GM18502 (cell line): ENCODE results near the gene PTGDS.

ENCODE experiments used
- ATAC-seq: cut with Tn5 transposase; IDR thresholded peaks from one replicate; pipeline ENCODE4 v1.9.1; 2021; ENCODE audit warnings: mild to moderate bottlenecking; ENCODE audit not compliant: unreplicated experiment, poor library complexity

Gene PTGDS

DNA sequence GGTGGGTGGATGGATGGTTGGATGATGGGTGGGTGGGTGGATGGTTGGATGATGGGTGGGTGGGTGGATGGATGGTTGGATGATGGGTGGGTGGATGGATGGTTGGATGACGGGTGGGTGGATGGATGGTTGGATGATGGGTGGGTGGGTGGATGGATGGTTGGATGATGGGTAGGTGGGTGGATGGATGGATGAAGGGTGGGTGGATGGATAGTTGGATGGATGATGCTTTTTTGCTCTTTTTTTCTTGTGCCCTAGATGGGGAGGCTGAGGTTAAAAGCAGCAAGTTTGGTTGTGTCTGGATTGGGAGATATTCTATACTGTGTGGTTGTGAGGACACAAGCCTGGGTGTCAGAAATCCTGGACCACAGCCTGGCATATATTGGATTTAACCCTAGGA is 19.8 kb upstream of the PTGDS start:
- no peak for ATAC-seq

DNA sequence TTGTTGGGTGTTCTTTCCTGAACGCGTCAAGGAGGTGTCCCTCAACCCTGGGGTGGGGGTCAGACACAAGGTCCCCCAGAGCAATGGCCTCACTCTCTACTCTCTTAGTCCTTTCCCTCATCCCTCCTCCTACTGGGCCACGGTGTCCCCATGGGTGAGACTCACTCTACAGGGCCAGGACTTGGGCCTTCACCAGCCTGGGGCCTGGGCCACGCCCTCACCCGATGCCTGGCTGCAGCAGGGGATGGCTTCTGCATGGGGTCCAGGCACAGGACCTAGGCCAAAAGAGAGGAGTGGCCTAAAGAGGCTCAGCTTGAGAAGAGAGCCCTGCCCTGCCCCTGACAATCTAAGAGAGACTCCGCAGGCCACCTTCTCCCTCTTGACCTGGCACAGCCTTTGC is 19.4 kb upstream of the PTGDS start:
- no peak for ATAC-seq

DNA sequence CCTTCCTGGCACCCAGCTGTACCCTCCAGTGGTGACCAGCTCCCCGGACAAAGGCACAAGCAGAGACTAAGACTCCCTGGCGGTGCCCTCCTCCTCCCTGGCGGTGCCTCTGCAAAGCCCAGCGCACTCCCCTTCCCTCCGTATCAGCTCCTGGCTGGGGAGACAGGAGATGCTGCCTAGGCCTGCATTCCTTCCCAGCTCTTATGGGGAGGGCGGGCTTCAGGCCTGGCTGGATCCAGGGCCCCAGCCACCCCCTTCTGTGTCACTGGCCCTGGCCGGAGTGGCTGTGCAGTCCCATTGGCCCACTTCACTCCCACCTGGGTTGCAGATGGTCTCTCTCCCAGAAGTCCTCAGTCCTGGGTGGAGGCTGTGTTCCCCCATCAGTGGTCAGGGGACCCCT is 18.8 kb upstream of the PTGDS start:
- ATAC-seq = no peak

DNA sequence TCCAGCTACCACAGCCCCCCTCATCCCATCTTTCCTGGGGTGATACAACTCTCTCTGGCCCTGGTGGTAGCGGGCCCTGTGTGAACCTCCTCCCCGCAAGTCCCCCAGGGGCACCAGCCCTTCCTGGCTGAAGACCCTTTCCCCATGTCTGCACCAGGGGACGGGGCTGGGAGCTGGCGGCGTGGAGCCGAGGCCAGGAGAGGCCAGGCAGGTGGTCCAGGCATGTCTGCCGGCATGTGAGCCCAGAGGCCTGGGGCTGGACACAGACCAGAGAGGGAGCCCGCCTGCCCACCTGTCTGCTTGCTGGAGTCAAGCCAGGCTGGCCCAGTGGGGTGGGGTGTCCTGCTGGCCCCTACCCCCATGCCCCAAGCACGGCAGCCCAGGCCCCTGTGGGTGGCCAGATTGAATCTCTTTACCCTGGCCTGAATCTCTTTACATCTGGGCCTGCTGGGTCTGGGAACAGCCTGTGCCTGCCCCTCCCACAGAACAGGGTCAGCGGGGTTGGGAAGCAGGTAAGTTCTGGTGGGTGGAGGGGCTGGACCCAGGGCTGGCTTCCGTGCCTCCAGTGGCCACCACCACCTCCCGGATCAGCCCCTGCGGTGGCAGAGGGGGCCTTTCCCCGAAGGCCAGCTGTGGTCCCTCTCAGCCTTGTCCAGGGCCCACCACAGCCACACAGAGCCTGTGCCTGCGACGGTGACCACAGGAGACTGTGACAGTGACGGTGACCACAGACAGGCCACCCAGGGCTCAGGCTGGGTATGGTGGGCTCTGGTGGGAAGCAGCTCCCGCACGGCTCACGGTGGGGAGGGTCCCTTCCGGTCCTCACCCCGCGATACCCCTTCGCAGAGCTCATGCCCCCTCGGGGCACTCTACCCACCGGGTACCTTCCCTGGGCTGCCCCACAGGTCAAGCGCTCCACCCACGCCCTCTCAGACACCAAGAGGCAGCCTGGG is 18.1 kb upstream of the PTGDS start:
- no peak for ATAC-seq

DNA sequence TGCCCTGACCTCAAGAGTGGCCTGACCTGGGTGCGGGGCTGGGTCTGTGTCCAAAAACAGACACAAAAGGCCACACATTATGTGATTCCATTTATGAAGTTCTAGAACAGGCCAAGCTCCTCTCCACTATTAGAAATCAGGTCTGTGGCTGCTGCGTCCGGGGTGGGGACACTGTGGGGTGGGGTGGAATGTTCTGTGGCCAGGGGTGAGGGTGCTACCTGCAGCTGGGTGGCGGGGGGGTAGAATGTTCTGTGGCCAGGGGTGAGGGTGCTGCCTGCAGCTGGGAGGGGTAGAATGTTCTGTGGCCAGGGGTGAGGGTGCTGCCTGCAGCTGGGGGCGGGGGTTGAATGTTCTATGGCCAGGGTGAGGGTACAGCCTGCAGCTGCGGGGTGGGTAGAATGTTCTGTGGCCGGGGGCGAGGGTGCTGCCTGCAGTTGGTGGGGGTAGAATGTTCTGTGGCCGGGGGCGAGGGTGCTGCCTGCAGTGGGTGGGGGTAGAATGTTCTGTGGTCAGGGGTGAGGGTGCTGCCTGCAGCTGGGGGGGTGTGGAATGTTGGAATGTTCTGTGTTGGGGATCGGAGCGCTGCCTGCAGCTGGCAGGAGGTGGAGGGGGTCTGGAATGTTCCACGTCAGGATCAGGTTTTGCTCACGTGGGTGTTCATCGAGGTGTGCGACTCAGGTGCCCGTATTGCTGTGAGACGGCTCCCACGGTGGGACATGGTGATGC is 16.9 kb upstream of the PTGDS start:
- no peak for ATAC-seq

DNA sequence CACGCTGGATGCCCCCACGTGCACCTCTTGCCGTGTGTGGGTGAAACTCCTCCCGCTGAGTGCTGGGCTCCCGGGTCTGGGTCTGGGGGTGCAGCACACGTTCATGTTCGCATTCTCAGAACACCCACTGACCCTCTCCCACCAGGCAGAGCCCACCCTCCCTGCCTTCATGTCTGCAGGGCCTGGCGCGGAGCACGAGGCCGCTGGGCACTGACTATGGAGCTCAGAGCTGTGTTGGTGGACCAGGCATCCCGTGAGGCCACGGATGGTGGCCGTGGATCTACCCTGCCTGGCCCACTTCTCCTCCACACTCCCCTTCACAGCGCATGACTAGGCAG is 16.4 kb upstream of the PTGDS start:
- no peak for ATAC-seq

DNA sequence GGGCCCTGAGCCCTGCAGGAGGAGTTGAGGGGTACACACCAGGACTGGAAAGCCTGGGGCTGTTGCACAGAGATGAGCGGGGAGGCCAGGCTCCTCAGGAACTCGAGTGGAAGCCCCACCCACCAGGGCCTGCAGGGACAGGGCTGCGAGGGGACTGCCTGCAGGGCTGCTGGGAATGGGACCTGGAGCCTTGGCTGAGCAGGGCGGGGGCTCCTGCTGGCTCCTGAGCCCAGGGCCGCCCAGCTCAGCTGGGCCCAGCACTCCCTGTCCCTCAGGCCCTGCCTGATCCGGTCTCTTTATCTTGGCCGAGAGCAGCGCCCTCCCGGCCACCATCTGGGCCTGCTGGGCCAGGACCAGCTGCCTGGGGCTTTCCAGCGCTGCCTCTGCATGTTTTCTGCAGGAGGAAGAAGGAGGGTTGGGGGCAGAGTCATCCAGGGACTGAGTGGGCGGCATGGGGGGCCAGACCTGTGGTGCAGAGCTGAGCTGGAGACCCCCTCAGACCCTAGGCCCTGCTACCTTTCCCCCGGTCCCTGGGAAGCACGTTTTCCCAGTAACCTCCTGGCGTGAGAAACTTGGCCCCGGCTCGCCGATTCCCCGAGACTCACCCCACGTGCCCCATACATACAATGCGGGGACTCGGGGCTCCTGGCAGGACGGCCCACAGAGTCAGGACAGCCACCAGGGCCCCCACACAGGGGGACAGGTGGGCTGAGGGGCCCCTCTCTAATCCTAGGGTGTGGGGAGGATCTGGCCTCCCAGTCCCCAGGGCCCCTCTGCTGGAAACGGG is 15.8 kb upstream of the PTGDS start:
- no peak for ATAC-seq

DNA sequence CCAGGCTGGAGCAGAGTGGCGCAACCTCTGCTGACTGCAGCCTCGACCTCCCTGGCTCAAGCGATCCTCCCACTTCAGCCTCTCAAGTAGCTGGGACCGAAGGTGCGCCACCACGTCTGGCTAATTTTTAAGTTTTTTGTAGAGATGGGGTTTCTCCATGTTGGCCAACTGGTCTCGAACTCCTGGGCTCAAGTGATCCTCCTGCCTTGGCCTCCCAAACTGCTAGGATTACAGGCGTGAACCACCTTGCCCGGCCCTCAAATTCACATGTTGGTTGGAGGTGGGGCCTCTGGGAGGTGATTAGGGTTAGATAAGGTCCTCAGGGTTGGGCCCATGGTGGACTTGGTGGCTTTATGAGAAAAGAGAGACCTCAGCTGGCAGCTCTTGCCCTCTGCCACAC is 15.1 kb upstream of the PTGDS start:
- no peak for ATAC-seq

DNA sequence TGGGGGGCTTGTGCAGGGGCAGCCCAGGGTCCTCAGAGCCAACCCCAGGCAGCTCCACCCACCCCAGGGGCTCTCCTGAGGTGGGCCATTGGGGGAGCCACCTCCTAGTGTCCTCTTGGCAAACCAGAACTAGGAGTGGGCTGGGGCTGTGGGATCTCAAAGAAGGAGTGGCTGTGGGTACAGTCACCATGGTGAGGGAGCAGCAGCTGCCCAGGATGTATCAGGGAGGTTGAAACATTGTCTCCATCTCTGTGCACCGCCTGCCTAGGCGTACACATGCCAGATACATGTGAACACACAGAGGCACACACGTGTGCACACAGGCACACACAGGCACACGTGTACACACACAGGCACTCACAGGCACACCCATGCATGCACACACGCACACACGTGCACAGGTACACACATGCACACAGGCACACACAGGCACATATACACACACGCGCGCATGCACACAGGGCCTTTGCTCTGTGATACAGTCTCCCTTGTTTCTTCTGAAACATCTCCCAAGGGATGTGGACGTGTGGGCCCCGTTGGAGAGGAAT is 14.5 kb upstream of the PTGDS start:
- no peak for ATAC-seq

DNA sequence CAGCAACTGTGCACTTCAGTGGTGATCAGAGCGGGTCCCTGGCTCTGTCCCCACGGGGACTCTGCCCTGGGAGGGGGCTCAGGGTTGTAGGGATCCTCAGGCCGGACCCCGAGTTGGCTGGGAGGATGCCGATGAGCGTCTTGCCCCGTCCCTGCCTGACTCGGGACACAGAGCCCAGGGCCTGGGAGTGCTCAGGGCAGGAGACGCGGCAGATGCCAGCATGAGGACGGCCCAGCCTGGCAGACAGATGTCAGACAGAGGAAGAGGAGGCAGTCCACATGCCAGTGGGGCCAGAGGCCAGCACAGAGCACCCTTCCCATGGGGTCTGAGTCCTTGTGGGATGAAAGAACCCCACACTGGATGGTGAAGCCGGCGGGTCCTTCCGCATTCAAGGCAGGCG is 14.0 kb upstream of the PTGDS start:
- ATAC-seq = no peak

DNA sequence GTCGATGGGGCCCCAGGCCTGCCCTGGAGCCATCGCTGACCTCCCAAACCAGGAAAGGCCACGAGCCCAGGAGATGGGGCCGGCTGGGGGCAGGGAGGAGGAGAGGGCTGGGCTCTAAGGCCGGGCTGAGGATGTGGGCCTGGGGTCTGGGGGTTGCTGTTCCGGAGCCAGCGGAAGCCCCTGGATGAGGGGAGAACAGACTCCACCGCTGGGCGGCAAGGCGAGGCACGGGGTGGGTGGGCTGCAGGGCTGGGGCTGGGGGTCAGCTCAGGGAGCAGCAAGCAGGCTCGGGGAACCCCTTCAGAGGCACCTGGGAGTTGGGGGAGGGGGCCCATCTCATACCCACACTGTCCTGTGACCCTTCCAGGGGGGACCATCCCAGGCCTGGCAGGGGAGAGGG is 13.6 kb upstream of the PTGDS start:
- ATAC-seq = no peak

DNA sequence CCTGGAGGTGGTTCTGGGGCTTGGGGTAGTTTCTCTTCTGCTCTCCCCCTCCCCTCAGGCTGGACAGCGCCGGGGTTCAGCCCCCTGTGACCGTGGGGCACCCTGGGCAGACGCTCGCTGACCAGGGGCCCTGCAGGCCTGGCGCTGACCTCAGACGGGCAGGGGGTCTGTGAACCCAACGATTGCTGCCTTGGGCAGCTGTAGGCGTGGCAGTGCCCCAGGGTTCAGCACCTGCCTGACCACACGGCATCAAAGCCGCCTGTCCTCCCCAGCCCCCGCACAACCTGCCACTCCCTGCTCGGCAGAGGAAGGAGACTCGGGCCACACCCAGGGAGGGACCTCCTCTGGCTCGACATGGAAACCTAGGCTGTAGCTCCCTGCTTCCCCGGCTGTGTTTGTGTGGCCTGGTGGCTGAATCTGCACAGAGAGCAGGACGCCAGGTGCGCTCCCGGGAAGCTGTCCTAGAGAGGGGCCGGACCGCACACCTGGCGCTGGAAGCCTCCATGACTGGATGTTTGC is 13.1 kb upstream of the PTGDS start:
- no peak for ATAC-seq

DNA sequence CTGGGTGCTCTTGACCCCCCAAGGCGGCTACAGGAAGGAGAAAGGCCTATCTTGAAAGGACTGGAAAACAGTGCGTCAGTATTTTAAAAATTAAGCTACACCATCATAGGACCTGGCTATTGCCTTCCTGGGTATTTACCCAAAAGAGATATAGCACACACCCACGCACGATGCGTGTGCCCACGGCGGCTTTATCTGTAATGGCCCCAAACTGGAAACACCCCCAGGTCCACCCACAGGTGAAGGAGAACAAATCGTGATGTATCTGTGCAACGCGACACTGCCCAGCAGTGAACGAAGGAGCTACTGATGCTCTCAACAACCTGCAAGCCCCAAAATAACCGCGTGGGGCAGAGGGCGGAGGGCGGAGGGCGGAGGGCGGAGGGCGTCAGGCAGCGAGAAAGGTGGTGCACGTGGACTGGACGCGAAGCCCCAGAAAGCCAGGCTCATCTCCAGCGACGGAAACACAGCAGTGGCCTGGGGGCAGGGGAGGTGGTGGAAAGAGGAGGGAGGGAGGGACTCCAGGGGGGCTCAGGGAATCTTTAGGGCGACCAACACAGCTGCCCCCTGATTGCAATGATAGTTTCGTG is 12.4 kb upstream of the PTGDS start:
- no peak for ATAC-seq

DNA sequence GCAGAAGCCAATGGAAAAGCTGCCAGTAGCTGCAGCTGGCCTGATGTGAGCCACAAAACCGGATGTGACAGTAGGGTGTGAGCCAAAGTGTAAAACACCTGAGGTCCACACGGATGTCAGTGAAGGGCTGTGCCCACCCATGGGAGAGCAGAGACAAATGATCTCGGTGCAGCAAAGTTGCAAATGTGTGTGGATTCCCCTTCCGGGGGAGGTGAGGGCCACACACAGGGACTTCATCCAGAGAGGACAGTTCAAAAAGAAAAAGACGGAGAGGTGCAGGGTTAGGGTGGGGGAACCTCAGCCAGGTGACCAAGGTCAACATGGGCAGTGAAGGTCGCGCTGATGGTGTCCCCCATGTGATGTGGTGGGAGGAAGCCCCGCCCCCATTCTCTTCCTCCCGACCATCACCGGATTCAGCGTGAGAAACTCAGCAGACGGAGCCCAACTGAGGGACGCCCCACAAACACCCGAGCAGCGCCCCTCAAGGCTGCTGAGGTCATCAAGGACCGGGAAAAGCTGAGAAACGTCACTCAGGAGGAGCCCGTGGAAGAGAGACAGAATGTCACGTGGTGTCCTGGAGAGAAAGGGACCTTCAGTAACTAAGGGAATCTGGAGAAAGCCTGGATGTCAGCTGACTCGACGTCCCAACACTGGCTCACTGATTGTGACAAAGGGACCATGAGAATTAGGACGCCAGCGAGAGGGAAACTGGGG is 11.4 kb upstream of the PTGDS start:
- ATAC-seq = no peak

DNA sequence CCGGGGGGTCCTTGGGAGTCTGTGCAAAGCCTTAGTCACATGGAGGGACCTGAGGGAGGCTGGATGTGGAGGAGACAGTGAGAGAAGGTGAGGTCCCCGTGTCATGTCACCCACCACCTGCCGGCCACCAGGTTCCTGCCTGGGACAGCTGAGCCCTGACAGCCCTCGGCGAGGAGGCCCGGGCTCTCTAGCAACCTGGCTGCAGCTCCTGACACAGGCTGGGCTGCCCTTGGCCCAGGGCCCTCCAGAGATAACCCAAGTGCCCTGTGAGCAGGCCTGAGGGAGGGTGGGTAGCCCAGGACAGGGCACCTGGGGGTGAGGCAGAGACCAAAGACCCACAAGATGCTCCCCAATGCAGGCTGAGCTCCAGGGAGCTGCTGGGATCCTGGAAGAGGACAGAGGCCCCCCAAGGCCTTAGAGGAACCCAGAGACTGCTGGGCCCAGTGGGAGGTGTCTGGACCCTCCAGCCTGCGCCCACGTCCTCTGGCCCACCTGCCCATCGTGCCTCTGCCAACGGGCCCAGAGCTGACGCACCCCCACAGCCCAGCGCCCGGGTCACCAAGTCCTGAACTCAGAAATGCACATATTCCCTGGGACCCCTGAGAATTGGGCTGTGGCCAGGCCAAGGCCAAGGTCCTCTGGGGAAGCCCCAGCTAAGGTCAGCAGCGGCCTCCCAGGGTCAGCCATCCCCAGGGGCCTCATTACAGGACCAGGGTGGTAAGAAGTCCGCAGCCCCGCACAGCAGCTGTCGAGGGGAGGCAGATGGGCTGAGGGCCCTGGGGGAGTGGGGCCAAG is 8.8 kb upstream of the PTGDS start:
- ATAC-seq = no peak

DNA sequence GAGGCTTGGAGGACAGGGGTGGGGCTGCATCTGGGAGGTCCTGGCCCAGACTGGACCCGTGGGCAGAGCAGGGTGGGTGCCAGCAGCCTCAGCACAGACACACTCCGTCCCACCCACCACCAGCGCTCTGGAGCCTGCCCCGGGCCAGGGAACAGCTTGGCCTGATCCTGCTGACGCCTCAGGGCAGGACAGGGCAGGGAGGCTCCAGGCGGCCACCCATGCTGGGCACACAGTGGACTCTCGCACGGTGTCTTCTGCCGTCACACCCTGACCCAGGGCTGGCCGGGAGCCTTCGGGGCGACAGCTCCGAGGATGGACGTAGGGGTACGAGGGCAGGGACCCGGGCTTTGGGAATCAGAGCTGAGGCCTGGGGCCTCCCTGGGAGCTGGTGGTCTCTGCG is 8.2 kb upstream of the PTGDS start:
- no peak for ATAC-seq

DNA sequence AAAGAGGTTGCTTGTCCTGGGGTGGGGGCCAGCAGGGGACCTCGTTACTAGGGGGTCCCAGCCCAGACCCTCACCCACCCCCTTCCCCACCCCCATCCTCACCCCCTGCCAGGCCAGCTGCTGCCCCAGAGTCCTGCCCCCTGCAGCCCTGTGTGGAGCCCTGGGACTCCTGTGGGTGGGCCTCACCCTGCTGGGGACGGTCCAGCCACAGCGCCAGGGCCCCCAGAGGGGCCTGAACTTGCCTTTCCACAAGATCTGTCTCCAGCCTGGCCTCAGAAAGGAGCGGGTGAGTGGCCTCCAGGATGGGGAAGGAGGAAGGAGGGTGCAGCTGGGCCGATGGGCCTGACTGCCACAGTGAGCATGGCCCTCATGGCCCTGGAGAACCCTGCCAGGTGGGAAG is 7.5 kb upstream of the PTGDS start:
- no peak for ATAC-seq

DNA sequence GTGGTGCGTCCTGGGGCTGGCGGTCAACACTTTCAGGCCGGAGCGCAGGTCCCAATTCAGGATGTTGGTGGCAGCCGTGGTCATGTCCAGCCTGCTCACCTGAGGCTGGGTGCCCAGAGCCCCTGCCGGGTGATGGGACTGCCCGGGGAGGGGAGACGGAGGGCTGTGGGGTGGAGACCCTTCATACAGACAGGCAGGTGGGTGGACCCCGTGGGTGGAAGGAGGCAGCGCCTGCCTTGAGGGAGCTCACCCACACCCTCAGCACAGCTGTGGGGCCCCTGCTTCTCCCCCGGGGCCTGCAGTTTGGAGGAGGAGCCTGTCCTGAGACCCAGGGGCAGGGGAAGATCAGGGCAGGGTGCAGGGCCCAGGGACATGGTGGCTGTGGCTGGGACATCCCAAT is 6.9 kb upstream of the PTGDS start:
- no peak for ATAC-seq

DNA sequence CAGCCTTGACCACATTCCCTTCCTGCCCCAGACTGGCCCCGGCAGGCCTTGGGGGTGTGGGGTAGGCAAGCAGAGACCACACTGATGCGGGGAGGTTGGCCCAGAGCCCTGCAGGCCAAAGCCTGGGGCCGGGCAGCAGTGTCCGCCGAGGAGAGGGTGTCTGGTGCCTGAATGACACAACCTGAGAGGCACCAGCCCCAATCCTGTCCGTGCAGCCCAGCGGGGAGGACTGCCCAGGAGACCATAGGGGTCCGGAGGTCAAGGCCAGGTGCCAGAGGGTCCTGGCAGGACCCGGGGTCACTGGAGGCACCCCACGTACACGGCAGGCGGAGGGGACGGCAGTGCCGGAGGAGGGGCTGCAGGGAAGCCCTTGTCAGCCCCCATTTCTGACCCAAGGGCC is 5.6 kb upstream of the PTGDS start:
- no peak for ATAC-seq
